Common myeloid progenitor, CD34-positive (primary cell): Measurements from ENCODE around the gene RNMT.

Source experiments
- CTCF ChIA-PET: fragments of 350-600 bp; sonication (Branson Sonifier 250); formaldehyde crosslinking; loops from one replicate; lab custom pipeline; 2021; ENCODE audit warnings: antibody characterized with exemption; lab: Charles Lee
- POLR2A ChIA-PET: fragments of 350-600 bp; sonication (Branson Sonifier 250); formaldehyde crosslinking; loops from one replicate; lab custom pipeline; 2021; ENCODE audit warnings: antibody characterized with exemption; lab: Charles Lee
- DNase-seq, 3 donors: peaks; one replicate each; pipeline versions ENCODE4 v3.0.0 to v3.0.0-alpha.2; 2013
- H3K27ac ChIP-seq, 2 experiments: 1 replicate in 1 of 2; 2 replicates in 1 of 2; pipeline ENCODE4 v1.7.0; 2013; ENCODE audit warnings: inconsistent platforms in 2 of 2, low read length in 2 of 2, mild to moderate bottlenecking in 2 of 2, low read depth in 1 of 2, moderate library complexity in 1 of 2; ENCODE audit not compliant: severe bottlenecking in 2 of 2, insufficient read depth in 1 of 2, poor library complexity in 1 of 2
- H3K27me3 ChIP-seq, 5 experiments: replicated peaks in 2 of 5; 1 replicate in 3 of 5; 2 replicates in 2 of 5; pipeline versions ENCODE4 v1.6.1 to v1.7.0; 2013; ENCODE audit warnings: low read length in 4 of 5, mild to moderate bottlenecking in 2 of 5, moderate library complexity in 2 of 5, inconsistent platforms in 1 of 5; ENCODE audit not compliant: insufficient read depth in 5 of 5, control insufficient read depth in 4 of 5
- H3K36me3 ChIP-seq, 4 experiments: 1 replicate in 2 of 4; 2 replicates in 2 of 4; pipeline versions ENCODE4 v1.6.1 to v1.7.0; 2013; ENCODE audit warnings: low read length in 3 of 4, control low read depth in 1 of 4, mild to moderate bottlenecking in 1 of 4; ENCODE audit not compliant: control insufficient read depth in 4 of 4, insufficient read depth in 4 of 4
- H3K4me1 ChIP-seq, 4 experiments: 1 replicate in 3 of 4; 2 replicates in 1 of 4; pipeline versions ENCODE4 v1.6.1 to v1.7.1; 2013; ENCODE audit warnings: low read length in 3 of 4, mild to moderate bottlenecking in 3 of 4, control low read depth in 1 of 4, inconsistent platforms in 1 of 4, moderate library complexity in 1 of 4; ENCODE audit not compliant: control insufficient read depth in 4 of 4, insufficient read depth in 4 of 4; ENCODE audit errors: control extremely low read depth in 1 of 4
- H3K4me3 ChIP-seq, 7 experiments: 1 replicate in 4 of 7; 2 replicates in 3 of 7; pipeline versions ENCODE4 v1.5.1 to v1.7.0; 2013; ENCODE audit warnings: mild to moderate bottlenecking in 7 of 7, low read length in 6 of 7, moderate library complexity in 6 of 7, inconsistent platforms in 2 of 7, low read depth in 2 of 7, control low read depth in 1 of 7; ENCODE audit not compliant: insufficient read depth in 4 of 7, control insufficient read depth in 1 of 7; ENCODE audit errors: extremely low read depth in 1 of 7
- H3K9me3 ChIP-seq, 5 experiments: 1 replicate in 4 of 5; 2 replicates in 1 of 5; pipeline versions ENCODE4 v1.6.1 to v1.7.1; 2013; ENCODE audit warnings: low read length in 4 of 5, mild to moderate bottlenecking in 2 of 5, inconsistent platforms in 1 of 5, low read depth in 1 of 5, moderate library complexity in 1 of 5; ENCODE audit not compliant: control insufficient read depth in 4 of 5, insufficient read depth in 2 of 5; ENCODE audit errors: control extremely low read depth in 1 of 5
- WGBS: methylation state at CpG from one replicate; pipeline ENCODE4 v1.1.5; 2013; ENCODE audit not compliant: insufficient coverage; 5-methylcytosine and 5-hydroxymethylcytosine counted together

The RNMT gene

DNA sequence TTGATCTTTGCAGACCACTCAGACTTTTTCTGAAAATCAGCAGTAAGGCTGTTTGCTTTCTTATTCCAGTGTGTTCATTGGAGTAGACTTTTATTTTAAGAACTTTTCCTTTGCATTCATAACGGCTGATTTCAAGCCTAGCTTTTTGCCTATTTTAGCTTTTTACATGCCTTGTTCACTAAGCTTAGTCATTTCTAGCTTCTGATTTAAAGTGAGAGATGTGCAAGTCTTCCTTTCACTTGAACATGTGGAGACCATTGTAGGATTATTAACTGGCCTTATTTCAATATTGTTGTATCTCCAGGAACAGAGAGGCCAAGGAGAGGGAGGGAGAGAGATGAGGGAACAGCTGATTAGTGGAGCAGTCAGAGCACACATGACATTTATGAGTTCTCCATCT, 32.1 kb downstream of the RNMT start:
- WGBS: 100% methylated on average over 1 of the region's 1 CpG
- Histone ChIP-seq H3K27me3 (no peaks in the 10 kb centered on the region), H3K9me3 (peaks cover 0 to 15% (median 3%) of the 10 kb centered on the region in 5 experiments), H3K4me1 (no peaks in the 10 kb centered on the region), H3K4me3 (no peak overlapping the region), H3K27ac (no peak overlapping the region), H3K36me3 (peaks cover 21 to 61% (median 60%) of the 10 kb centered on the region in 4 experiments)
- CTCF ChIA-PET: interaction anchor here (1.2 kb wide), 1 partner anchor 328 kb away, joined by 3 read pairs; no protein-coding TSS in a partner anchor
- no peak for DNase-seq
- POLR2A ChIA-PET: no interaction called here

DNA sequence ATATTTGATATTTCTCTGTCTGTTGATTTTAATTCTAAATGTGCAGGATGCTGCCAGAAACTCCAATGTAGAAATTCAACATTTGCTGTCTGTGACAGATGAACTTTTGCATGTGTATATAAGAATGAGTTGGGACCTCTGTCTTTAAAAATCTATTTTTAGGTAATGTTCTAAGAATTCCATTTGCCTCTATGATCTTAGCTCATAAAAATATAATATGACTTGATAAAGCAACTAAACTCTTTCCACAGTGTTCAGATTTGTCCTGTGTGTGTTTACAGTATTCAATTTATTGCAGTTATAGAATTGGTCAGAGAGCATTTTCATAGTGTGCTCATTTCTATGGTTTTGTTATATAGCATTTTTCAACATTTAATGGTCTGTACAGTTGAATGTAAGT, 33.6 kb downstream of the RNMT start:
- CTCF ChIA-PET: no interaction called here
- DNase-seq: no peak

DNA sequence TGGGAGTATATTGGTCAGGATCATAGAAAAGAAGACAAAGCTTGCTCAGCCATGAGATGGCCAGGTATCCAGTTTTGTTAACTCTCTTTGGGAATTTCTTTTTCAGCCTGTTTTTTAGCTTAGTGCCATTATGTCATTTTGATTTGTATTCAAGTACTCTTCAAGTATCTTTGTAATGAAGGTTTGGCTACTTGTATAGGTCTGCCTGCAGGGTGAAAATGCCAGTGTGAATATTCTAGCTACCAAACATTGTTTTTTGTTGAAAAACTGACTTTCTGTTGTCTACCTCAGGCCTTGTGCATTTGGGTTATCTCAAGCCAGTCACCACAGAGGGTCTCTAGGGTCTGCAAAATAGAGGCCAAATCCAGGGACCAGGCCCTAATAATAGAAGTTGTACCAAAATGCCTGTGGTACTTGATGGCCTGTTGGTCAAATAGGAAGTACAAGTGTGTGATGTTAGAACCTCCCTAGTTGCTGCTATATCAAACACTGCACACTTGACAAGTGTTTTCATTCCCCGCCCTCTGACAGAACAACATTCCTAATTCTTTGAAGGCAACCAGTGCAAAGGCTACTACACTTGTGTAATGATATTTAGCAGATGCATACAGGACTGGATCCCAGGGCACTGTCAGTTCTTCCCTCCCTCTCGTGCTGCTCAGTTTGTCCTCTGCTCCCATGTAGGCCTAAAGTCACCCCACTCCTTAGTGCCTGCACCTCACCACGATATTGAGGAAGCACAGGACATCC, 36.4 kb downstream of the RNMT start:
- Histone ChIP-seq H3K36me3 (peaks cover 5 to 33% (median 25%) of the 10 kb centered on the region in 4 experiments), H3K4me3 (no peak overlapping the region), H3K4me1 (no peaks in the 10 kb centered on the region), H3K27ac (no peak overlapping the region), H3K27me3 (no peaks in the 10 kb centered on the region), H3K9me3 (peaks cover 0 to 21% (median 9%) of the 10 kb centered on the region in 5 experiments)
- POLR2A ChIA-PET: no interaction called here
- CTCF ChIA-PET: no interaction called here
- no peak for DNase-seq
- 100% methylated on average over 1 of the region's 3 CpGs for WGBS

More for the DNA sequence above, 33.6 kb downstream of the RNMT start:
- Histone ChIP-seq H3K27ac (no peak overlapping the region), H3K4me3 (no peak overlapping the region), H3K36me3 (peaks cover 21 to 56% (median 48%) of the 10 kb centered on the region in 4 experiments), H3K9me3 (peaks cover 0 to 15% (median 3%) of the 10 kb centered on the region in 5 experiments), H3K27me3 (no peaks in the 10 kb centered on the region), H3K4me1 (no peaks in the 10 kb centered on the region)
- POLR2A ChIA-PET: no interaction called here

DNA sequence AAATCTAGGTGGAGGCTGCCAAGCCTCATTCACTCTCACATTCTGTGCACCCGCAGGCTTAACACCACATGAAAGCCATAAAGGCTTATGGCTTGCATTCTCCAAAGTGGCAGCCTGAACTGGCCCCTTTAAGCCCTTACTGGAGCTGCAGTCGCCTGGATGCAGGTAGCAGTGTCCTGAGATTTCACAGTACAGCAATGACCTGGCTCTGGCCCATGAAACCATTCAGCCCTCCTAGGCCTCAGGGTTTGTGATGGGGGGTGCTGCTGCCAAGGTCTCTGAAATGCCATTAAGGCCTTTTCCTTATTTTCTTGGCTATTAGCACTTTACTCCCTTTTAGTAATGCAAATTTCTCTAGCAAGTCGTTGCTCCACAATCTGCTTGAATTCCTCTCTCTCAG, 48.6 kb downstream of the RNMT start:
- H3K9me3 ChIP-seq: peaks cover 0 to 2% (median 0%) of the 10 kb centered on the region in 5 experiments
- WGBS: 87% methylated on average over 3 of the region's 3 CpGs
- no peaks in the 10 kb centered on the region for H3K4me1 ChIP-seq
- CTCF ChIA-PET: no interaction called here
- H3K27me3 ChIP-seq: peaks cover 0 to 3% (median 0%) of the 10 kb centered on the region in 5 experiments
- H3K4me3 ChIP-seq: no peak overlapping the region
- H3K36me3 ChIP-seq: no peaks in the 10 kb centered on the region
- no peak for DNase-seq
- POLR2A ChIA-PET: no interaction called here
- H3K27ac ChIP-seq: no peak overlapping the region

DNA sequence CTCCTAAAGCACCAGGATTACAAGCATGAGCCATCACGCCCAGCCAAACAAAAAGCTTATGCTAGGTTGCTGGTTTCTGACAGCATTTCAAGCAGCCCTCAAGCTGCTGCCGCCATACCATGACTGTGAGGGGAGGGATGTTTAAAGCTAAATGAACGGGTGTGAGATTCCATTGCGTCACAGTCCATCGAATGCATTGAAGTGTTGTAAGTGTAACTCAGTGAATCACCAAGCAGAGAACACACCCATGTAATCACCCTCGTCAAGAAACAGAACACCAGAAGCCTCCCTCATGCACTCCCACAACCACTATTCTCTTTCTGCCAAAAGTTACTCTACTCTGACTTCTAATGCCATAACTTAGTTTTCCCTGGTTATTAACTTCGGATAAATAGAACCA, 64.7 kb downstream of the RNMT start:
- Histone ChIP-seq H3K4me1 (no peaks in the 10 kb centered on the region), H3K9me3 (peaks cover 0 to 2% (median 0%) of the 10 kb centered on the region in 5 experiments), H3K27me3 (peaks cover 0 to 2% (median 0%) of the 10 kb centered on the region in 5 experiments), H3K4me3 (no peak overlapping the region), H3K36me3 (no peaks in the 10 kb centered on the region), H3K27ac (no peak overlapping the region)
- ChIA-PET CTCF (no interaction called here), POLR2A (no interaction called here)
- no peak for DNase-seq
- WGBS: 94% methylated on average over 6 of the region's 7 CpGs

DNA sequence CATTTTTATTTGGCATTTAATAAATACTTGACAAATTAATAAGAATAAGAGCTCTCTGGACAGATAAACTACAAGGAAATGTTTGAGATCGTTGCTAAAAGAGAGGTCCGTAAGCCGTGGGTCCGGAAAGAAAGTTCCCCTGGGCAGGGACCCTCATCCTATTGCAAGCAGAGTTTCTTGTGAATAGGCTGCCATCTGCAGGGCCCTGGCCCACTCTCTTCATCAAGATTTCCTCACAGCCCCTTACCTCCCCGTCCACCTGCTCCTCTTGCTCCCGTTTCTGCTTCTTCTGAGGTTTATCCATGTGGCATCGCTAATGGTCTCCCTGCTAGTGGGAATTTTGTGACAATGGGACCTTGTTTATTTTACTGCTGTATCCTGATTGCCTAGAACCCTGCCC, 67.3 kb downstream of the RNMT start:
- POLR2A ChIA-PET: no interaction called here
- DNase-seq: no peak
- Histone ChIP-seq H3K4me3 (no peak overlapping the region), H3K4me1 (no peaks in the 10 kb centered on the region), H3K27ac (no peak overlapping the region), H3K36me3 (no peaks in the 10 kb centered on the region), H3K27me3 (peaks cover 0 to 18% (median 5%) of the 10 kb centered on the region in 5 experiments), H3K9me3 (no peaks in the 10 kb centered on the region)
- 63% methylated on average over 6 of the region's 7 CpGs for WGBS
- CTCF ChIA-PET: no interaction called here

DNA sequence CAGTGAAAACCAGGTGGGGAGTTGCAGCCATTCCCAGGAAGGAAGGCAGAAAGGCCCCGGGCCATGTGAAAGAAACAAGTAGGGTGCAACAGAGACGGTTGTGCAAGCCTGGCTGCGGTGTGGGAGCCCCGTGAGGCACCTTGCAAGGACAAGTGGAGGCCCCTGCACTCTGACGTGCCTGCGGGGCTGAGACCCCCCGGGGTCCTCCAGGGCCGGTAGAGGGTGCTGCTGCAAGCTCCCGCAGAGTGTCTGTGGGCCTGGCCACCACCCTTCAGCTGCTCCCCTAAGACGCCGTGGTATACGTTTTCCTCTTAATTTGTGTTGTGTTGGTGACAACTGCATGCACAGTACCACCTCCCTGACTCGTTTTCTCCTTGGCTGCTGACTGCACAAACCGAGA, 70.0 kb downstream of the RNMT start:
- no peaks in the 10 kb centered on the region for H3K36me3 ChIP-seq
- peaks cover 0 to 40% (median 12%) of the 10 kb centered on the region in 5 experiments for H3K27me3 ChIP-seq
- peaks cover 0 to 9% (median 7%) of the 10 kb centered on the region in 4 experiments for H3K4me1 ChIP-seq
- POLR2A ChIA-PET: no interaction called here
- CTCF ChIA-PET: no interaction called here
- no peak overlapping the region for H3K4me3 ChIP-seq
- H3K9me3 ChIP-seq: no peaks in the 10 kb centered on the region
- WGBS: 89% methylated on average over 14 of the region's 14 CpGs
- no peak for DNase-seq
- no peak overlapping the region for H3K27ac ChIP-seq
